Heart right ventricle (tissue), 16 donors: ENCODE measurements around the gene CPED1. TPM values are rescaled to one million over a fixed set of nuclear protein-coding genes. Genes with fewer than 3 reads are reported as not detected.

Experiments used
- ATAC-seq, 8 donors: fragments of 200-7000 bp; cut with Tn5 transposase; one replicate each; pipeline ENCODE4 v1.9.1; 2020; ENCODE audit warnings: mild to moderate bottlenecking in 8 of 8, moderate library complexity in 8 of 8, moderate number of reproducible peaks in 1 of 8
- DNase-seq, 2 donors: peaks; one replicate each; pipeline ENCODE4 v3.0.0-alpha.2; 2020
- H3K27ac ChIP-seq, 10 donors: fragments of 200-600 bp; sonication (generic) in 2 of 10; one replicate each; pipeline versions ENCODE4 v1.5.0 to v1.8.0; 2020 to 2022; ENCODE audit warnings: mild to moderate bottlenecking in 3 of 10
- H3K27me3 ChIP-seq, 7 donors: fragments of 200-600 bp; one replicate each; pipeline ENCODE4 v1.8.0; 2021 to 2022; ENCODE audit warnings: mild to moderate bottlenecking in 2 of 7
- H3K36me3 ChIP-seq, 9 donors: fragments of 200-600 bp; sonication (generic) in 1 of 9; one replicate each; pipeline versions ENCODE4 v1.5.0 to v1.8.0; 2020 to 2022; ENCODE audit warnings: mild to moderate bottlenecking in 2 of 9
- H3K4me1 ChIP-seq, 9 donors: fragments of 200-600 bp; sonication (generic) in 1 of 9; one replicate each; pipeline versions ENCODE4 v1.5.0 to v1.8.0; 2020 to 2022; ENCODE audit warnings: mild to moderate bottlenecking in 4 of 9
- H3K4me3 ChIP-seq, 10 donors: fragments of 200-600 bp; sonication (generic) in 2 of 10; one replicate each; pipeline versions ENCODE4 v1.5.0 to v1.8.0; 2020 to 2022; ENCODE audit warnings: mild to moderate bottlenecking in 7 of 10, moderate library complexity in 2 of 10
- H3K9me3 ChIP-seq, 11 donors: fragments of 200-600 bp in 10 of 11; sonication (generic) in 2 of 11; one replicate each; pipeline versions ENCODE4 v1.5.0 to v1.8.0; 2013 to 2022; ENCODE audit warnings: mild to moderate bottlenecking in 2 of 11, control low read depth in 1 of 11, moderate library complexity in 1 of 11
- CTCF ChIP-seq, 9 donors: fragments of 200-600 bp; sonication (generic) in 2 of 9; IDR thresholded peaks; one replicate each; pipeline versions ENCODE4 v1.5.0 to v1.8.0; 2021 to 2022; ENCODE audit warnings: antibody characterized with exemption in 9 of 9, mild to moderate bottlenecking in 5 of 9, moderate library complexity in 1 of 9
- WGBS, 2 donors: extraction: QIAGEN DNeasy Blood & Tissue Kit; methylation state at CpG; one replicate each; pipeline ENCODE4 v1.1.7; 2013; ENCODE audit warnings: inconsistent platforms in 1 of 2; 5-methylcytosine and 5-hydroxymethylcytosine counted together
- intact Hi-C, 10 donors: fragments of 100-400 bp; cut with DNase I; formaldehyde crosslinking; loops; one replicate each; pipeline versions ENCODE4 v1.11.1 to v1.14.2; 2022
- polyA plus RNA-seq, 2 donors: library from polyadenylated mRNA; stranded (reverse); fragments of 200-250 nt; gene quantifications; one replicate each; pipeline ENCODE4 v1.2.3, GENCODE V29; 2013
- total RNA-seq, 10 donors: library from RNA; stranded (reverse); fragmentation: NEBNext Ultra II Directional in 3 of 10; extraction: Animal tissue kit (Norgen Biotek cat#: 25700) in 3 of 10; gene quantifications; one replicate each; pipeline versions ENCODE4 v1.2.1 to v1.2.4, GENCODE V29; 2021 to 2023
- donor health status: Arrhythmogenic right ventricular cardiomyopathy.
- donor health status: ischemic (EF 13 %, LVEDD 7.1; RV severe dilation, severe dysfunction).
- donor health status: healthy with polysubstance abuse.
- donor health status: DM: no; HTN: yes; CAD: no.
- donor health status: DM: no; HTN: no; CAD: no.
- donor health status: ischemic (EF 25% LVEDD 6.9; RV normal size, moderate dysfunction).
- donor health status: ischemic (EF 25% LVEDD 5.7; RV mildly dilated, moderate dysfunction).
- donor health status: healthy.
- donor health status: DM: yes; HTN: yes; CAD: no.
- donor health status: Ischemic cardiomyopathy.
- donor health status: ischemic (EF 35%, LVEDD 5.7; RV mildly dilated, moderate dysfunction).
- donor health status: nonischemic (EF 11% LVEDD 7.7; RV severe dilation, severe dysfunction).
- donor health status: DM: yes; HTN: yes; CAD: no.
- donor health status: PGD.
- donor health status: ischemic (EF 29% LVEDD 5.4; RV normal size, mild dysfunction).
- donor health status: nonischemic (EF 23%, LVEDD 6.1; RV moderate dilation, normal function).

CPED1 gene
- total and polyA plus RNA-seq, 12 donors = 3.9 to 56.5 (median 31.2) TPM

GRCh38 chr7:121005996-121006584 is 17.6 kb downstream of the CPED1 start:
- WGBS, 2 donors = 76 to 78% methylated on average over 4 of the region's 4 CpGs
- Histone ChIP-seq H3K9me3 (peaks cover 0 to 3% (median 0%) of the 10 kb centered on the region in 11 donors), H3K4me3 (no peak overlapping the region), H3K27ac (peak overlapping the region in 6 of 10 donors; percentile 23 to 63 (median 41)), H3K27me3 (no peaks in the 10 kb centered on the region), H3K36me3 (no peaks in the 10 kb centered on the region), H3K4me1 (peaks cover 5 to 64% (median 42%) of the 10 kb centered on the region in 9 donors)
- TF ChIP-seq CTCF (IDR thresholded peaks at IDR 0.05) = no peak
- intact Hi-C loops = no loop called here
- ATAC-seq (peak in 1 of 8 donors; percentile 25), DNase-seq (no peak)

- no peak for TF ChIP-seq CTCF (IDR thresholded peaks at IDR 0.05)
- H3K27me3 ChIP-seq = no peaks in the 10 kb centered on the region
- peak in 4 of 8 donors; percentile 5 to 33 (median 13) for ATAC-seq
- WGBS, 2 donors = 70 to 83% methylated on average over 6 of the region's 6 CpGs
- intact Hi-C loops = no loop called here
- no peaks in the 10 kb centered on the region for H3K36me3 ChIP-seq
- no peak for DNase-seq
- peak overlapping the region in 5 of 10 donors; percentile 27 to 63 (median 51) for H3K27ac ChIP-seq
- peaks cover 0 to 3% (median 0%) of the 10 kb centered on the region in 11 donors for H3K9me3 ChIP-seq
- H3K4me1 ChIP-seq = peaks cover 2 to 62% (median 35%) of the 10 kb centered on the region in 9 donors
- no peak overlapping the region for H3K4me3 ChIP-seq
Measured at GRCh38 chr7:121006711-121007315, 18.3 kb downstream of the CPED1 start.

GRCh38 chr7:121008816-121009215 is 20.3 kb downstream of the CPED1 start:
- no peak for TF ChIP-seq CTCF (IDR thresholded peaks at IDR 0.05)
- no peaks in the 10 kb centered on the region for H3K27me3 ChIP-seq
- no peaks in the 10 kb centered on the region for H3K36me3 ChIP-seq
- peak overlapping the region in 1 of 10 donors; percentile 37 for H3K27ac ChIP-seq
- DNase-seq = no peak
- WGBS, 2 donors = 89 to 90% methylated on average over 2 of the region's 2 CpGs
- peaks cover 0 to 3% (median 0%) of the 10 kb centered on the region in 11 donors for H3K9me3 ChIP-seq
- H3K4me3 ChIP-seq = no peak overlapping the region
- intact Hi-C loops = no loop called here
- H3K4me1 ChIP-seq = peaks cover 0 to 59% (median 37%) of the 10 kb centered on the region in 9 donors
- ATAC-seq = no peak

GRCh38 chr7:121011401-121011800 is 22.9 kb downstream of the CPED1 start:
- WGBS, 2 donors = 95 to 98% methylated on average over 1 of the region's 1 CpG
- H3K27ac ChIP-seq = no peak overlapping the region
- intact Hi-C loops = no loop called here
- peaks cover 0 to 54% (median 42%) of the 10 kb centered on the region in 9 donors for H3K4me1 ChIP-seq
- no peak for TF ChIP-seq CTCF (IDR thresholded peaks at IDR 0.05)
- no peak overlapping the region for H3K4me3 ChIP-seq
- no peak for ATAC-seq
- H3K9me3 ChIP-seq = no peaks in the 10 kb centered on the region
- H3K36me3 ChIP-seq = peaks cover 0 to 11% (median 0%) of the 10 kb centered on the region in 9 donors
- no peak for DNase-seq
- no peaks in the 10 kb centered on the region for H3K27me3 ChIP-seq
